HL-60 (cell line): ENCODE data around the gene AGAP5.

Experiments
- DNase-seq, 2 experiments: peaks; one replicate each; pipeline ENCODE4 v3.0.0-alpha.2; 2010 to 2020; ENCODE audit warnings: low read depth in 1 of 2, low spot score in 1 of 2
- H3K27ac ChIP-seq: fragments of 250-450 bp; sonication (Bioruptor Pico); replicated peaks from 2 replicates; pipeline ENCODE4 v1.5.1; 2020; ENCODE audit warnings: mild to moderate bottlenecking, moderate library complexity
- H3K27me3 ChIP-seq: fragments of 250-450 bp; sonication (Bioruptor Pico); 2 replicates; pipeline ENCODE4 v1.5.1; 2021; ENCODE audit warnings: mild to moderate bottlenecking, moderate library complexity; ENCODE audit not compliant: insufficient read depth, poor library complexity, severe bottlenecking
- H3K4me3 ChIP-seq: replicated peaks from 2 replicates; pipeline ENCODE4 v1.5.1; 2011; ENCODE audit warnings: mild to moderate bottlenecking, control low read depth, low read length; ENCODE audit not compliant: insufficient read depth
- CTCF ChIP-seq: IDR thresholded peaks from one replicate; pipeline ENCODE4 v1.5.1; 2011; ENCODE audit warnings: low read length, control low read depth, inconsistent platforms; ENCODE audit not compliant: insufficient read depth
- GABPA ChIP-seq: IDR thresholded peaks from 2 replicates; pipeline ENCODE4 v1.6.1; 2012; ENCODE audit warnings: low read depth
- POLR2AphosphoS5 ChIP-seq: IDR thresholded peaks from 2 replicates; pipeline ENCODE4 v1.6.1; 2012; ENCODE audit warnings: low read depth
- REST ChIP-seq: IDR thresholded peaks from 2 replicates; pipeline ENCODE4 v1.6.1; 2012; ENCODE audit warnings: low read depth; ENCODE audit not compliant: insufficient replicate concordance
- SPI1 ChIP-seq: IDR thresholded peaks from 2 replicates; pipeline ENCODE4 v1.6.1; 2012; ENCODE audit warnings: low read depth, mild to moderate bottlenecking, borderline replicate concordance

AGAP5 gene

GRCh38 chr10:73641328-73642060, 56.4 kb downstream of the AGAP5 start, which contains the start of gene MYOZ1:
Gene MYOZ1, minus strand, starts transcription at chr10:73641474. Its CDS starts 1,457 bp downstream, at chr10:73640017.
- no peaks in the 10 kb centered on the region for H3K27me3 ChIP-seq
- no peak within 1 kb of the TSS for H3K4me3 ChIP-seq
- DNase-seq, result no peak
- no peak for TF ChIP-seq REST
- TF ChIP-seq SPI1, result peak; percentile 47; the same call in 1 of the 2 replicates
- no peak within 1 kb of the TSS for H3K27ac ChIP-seq

- DNase-seq, result no peak
- H3K4me3 ChIP-seq, result no peak overlapping the region
- H3K27me3 ChIP-seq, result no peaks in the 10 kb centered on the region
- H3K27ac ChIP-seq, result no peak overlapping the region
- no peak for TF ChIP-seq GABPA
- TF ChIP-seq REST, result no peak
- no peak for TF ChIP-seq SPI1
- no peak for TF ChIP-seq POLR2AphosphoS5
- no peak for TF ChIP-seq CTCF
Measured at GRCh38 chr10:73639286-73639685, 58.6 kb downstream of the AGAP5 start.

- no peak for DNase-seq
- TF ChIP-seq SPI1 (no peak), POLR2AphosphoS5 (no peak), CTCF (no peak), REST (no peak), GABPA (no peak)
- no peaks in the 10 kb centered on the region for H3K27me3 ChIP-seq
- H3K27ac ChIP-seq, result no peak overlapping the region
- H3K4me3 ChIP-seq, result no peak overlapping the region
Measured at GRCh38 chr10:73635781-73636180, 62.1 kb downstream of the AGAP5 start.
